OCI-LY7 (cell line): ENCODE data around the gene CEP55.

Source experiments
- EZH2phosphoT487 ChIP-seq: fragments of 200-600 bp; sonication (generic); IDR thresholded peaks from 2 replicates; pipeline ENCODE4 v1.6.1; 2018; ENCODE audit warnings: low read depth, borderline replicate concordance, mild to moderate bottlenecking, mixed run types, antibody characterized with exemption, low read length, moderate library complexity, mixed read lengths
- TF ChIP-seq, protein P1 (sequence below): fragments of 200-600 bp; sonication (generic); conservative IDR thresholded peaks from 2 replicates; pipeline ENCODE4 v1.5.1; 2014; ENCODE audit warnings: mild to moderate bottlenecking, antibody characterized with exemption, low read length, moderate library complexity, mixed read lengths

DNA sequence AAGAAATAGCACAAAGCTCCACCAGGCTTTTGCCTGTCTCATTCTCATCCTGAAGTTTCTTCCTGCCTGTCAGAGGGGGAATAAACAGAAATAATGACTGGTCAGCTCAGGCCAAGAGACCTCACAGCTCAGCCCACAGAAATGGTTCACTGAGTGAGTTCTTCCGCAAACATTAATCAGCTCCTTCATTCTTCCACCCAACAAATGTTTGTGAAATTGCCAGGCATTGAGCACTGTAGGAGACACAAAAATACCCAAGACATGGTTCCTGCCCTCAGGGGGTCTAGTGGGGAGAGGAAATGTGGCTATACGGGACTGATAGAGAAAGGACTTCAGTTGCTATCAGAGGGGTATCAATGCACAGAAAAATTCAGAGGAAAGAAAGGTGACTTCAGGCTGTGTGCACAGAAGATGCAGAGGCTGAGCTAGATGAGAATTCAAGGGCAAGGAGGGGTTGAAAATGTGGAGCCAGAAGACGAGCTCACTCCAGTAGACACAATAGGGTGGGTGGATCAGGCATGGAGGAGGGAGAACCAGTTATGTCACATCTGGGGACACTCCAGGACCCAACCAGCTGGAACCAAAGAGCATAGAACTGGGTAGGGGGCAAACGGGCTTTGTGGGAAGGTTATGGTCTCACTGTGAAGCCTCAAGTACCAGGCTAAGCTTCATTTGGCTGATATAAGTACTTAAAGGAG, 35.2 kb upstream of the CEP55 start:
- TF ChIP-seq, protein P1, sequence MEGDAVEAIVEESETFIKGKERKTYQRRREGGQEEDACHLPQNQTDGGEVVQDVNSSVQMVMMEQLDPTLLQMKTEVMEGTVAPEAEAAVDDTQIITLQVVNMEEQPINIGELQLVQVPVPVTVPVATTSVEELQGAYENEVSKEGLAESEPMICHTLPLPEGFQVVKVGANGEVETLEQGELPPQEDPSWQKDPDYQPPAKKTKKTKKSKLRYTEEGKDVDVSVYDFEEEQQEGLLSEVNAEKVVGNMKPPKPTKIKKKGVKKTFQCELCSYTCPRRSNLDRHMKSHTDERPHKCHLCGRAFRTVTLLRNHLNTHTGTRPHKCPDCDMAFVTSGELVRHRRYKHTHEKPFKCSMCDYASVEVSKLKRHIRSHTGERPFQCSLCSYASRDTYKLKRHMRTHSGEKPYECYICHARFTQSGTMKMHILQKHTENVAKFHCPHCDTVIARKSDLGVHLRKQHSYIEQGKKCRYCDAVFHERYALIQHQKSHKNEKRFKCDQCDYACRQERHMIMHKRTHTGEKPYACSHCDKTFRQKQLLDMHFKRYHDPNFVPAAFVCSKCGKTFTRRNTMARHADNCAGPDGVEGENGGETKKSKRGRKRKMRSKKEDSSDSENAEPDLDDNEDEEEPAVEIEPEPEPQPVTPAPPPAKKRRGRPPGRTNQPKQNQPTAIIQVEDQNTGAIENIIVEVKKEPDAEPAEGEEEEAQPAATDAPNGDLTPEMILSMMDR: no peak
- no peak for TF ChIP-seq EZH2phosphoT487
